Immature natural killer cell (primary cell): Measurements from ENCODE around the gene MRPS15. TPM values are rescaled to one million over a fixed set of nuclear protein-coding genes. Genes with fewer than 3 reads are reported as not detected.
A peak's percentile ranks its signal among the peaks of the same experiment; 100 is the strongest.

Experiments
- DNase-seq, 3 donors: peaks; one replicate each; pipeline ENCODE4 v3.0.0; 2022; ENCODE audit warnings: mixed read lengths in 1 of 3
- H3K27ac Mint-ChIP-seq, 6 donors: one replicate each; pipeline ENCODE4 v1.8.0; 2020; ENCODE audit warnings: mixed read lengths in 6 of 6, mild to moderate bottlenecking in 5 of 6, inconsistent platforms in 4 of 6, moderate library complexity in 3 of 6
- H3K27me3 Mint-ChIP-seq, 3 donors: one replicate each; pipeline ENCODE4 v1.8.0; 2020 to 2021; ENCODE audit warnings: low read depth in 3 of 3, mild to moderate bottlenecking in 3 of 3, mixed read lengths in 3 of 3, moderate library complexity in 3 of 3, inconsistent platforms in 1 of 3
- H3K36me3 Mint-ChIP-seq, 3 donors: one replicate each; pipeline ENCODE4 v1.8.0; 2020; ENCODE audit warnings: mixed read lengths in 3 of 3, inconsistent platforms in 2 of 3, mild to moderate bottlenecking in 2 of 3
- H3K4me1 Mint-ChIP-seq, 2 donors: one replicate each; pipeline ENCODE4 v1.8.0; 2020; ENCODE audit warnings: inconsistent platforms in 2 of 2, mild to moderate bottlenecking in 2 of 2, mixed read lengths in 2 of 2, moderate library complexity in 1 of 2
- H3K4me3 Mint-ChIP-seq, 5 donors: one replicate each; pipeline ENCODE4 v1.8.0; 2020; ENCODE audit warnings: mild to moderate bottlenecking in 5 of 5, mixed read lengths in 5 of 5, inconsistent platforms in 3 of 5, moderate library complexity in 3 of 5
- H3K9me3 Mint-ChIP-seq, 6 donors: one replicate each; pipeline ENCODE4 v1.8.0; 2020; ENCODE audit warnings: mild to moderate bottlenecking in 6 of 6, mixed read lengths in 6 of 6, inconsistent platforms in 4 of 6, moderate library complexity in 3 of 6
- polyA plus RNA-seq, 3 donors: library from polyadenylated mRNA; unstranded; fragments of 300-500 nt; fragmentation: Illumina TruSeq; gene quantifications; one replicate each; pipeline ENCODE4 v1.2.3, GENCODE V29; 2021

MRPS15 gene
- polyA plus RNA-seq, 3 donors from 2014 or later: 59.8 to 106 (median 63.8) TPM

GRCh38 chr1:36464605-36465393 is 615 bp upstream of the MRPS15 start:
- H3K36me3 Mint-ChIP-seq: peaks cover 4 to 9% (median 6%) of the 10 kb centered on the region in 3 donors
- H3K9me3 Mint-ChIP-seq: no peaks in the 10 kb centered on the region
- peaks cover 0 to 3% (median 2%) of the 10 kb centered on the region in 3 donors for H3K27me3 Mint-ChIP-seq
- H3K4me1 Mint-ChIP-seq: peaks cover 27 to 32% of the 10 kb centered on the region in 2 donors
- no peak for DNase-seq
- H3K27ac Mint-ChIP-seq: peak overlapping the region; percentile 93 to 97 (median 95)
- H3K4me3 Mint-ChIP-seq: peak overlapping the region; percentile 91 to 99 (median 98)

- no peak for DNase-seq
- peaks cover 30 to 39% of the 10 kb centered on the region in 2 donors for H3K4me1 Mint-ChIP-seq
- peaks cover 0 to 3% (median 2%) of the 10 kb centered on the region in 3 donors for H3K27me3 Mint-ChIP-seq
- H3K27ac Mint-ChIP-seq: peak overlapping the region; percentile 93 to 97 (median 95)
- peak overlapping the region; percentile 91 to 99 (median 98) for H3K4me3 Mint-ChIP-seq
- peaks cover 9 to 18% (median 10%) of the 10 kb centered on the region in 3 donors for H3K36me3 Mint-ChIP-seq
- H3K9me3 Mint-ChIP-seq: no peaks in the 10 kb centered on the region
These were observed 751 bp downstream of the MRPS15 start for GRCh38 chr1:36463463-36463802.

- Mint-ChIP-seq H3K4me3 (no peak overlapping the region), H3K27ac (peak overlapping the region in 2 of 6 donors; percentile 4 to 40), H3K4me1 (peaks cover 22 to 33% of the 10 kb centered on the region in 2 donors), H3K36me3 (peaks cover 19 to 41% (median 21%) of the 10 kb centered on the region in 3 donors), H3K27me3 (peaks cover 0 to 3% (median 0%) of the 10 kb centered on the region in 3 donors), H3K9me3 (no peaks in the 10 kb centered on the region)
- no peak for DNase-seq
These were observed 5.3 kb downstream of the MRPS15 start for GRCh38 chr1:36458910-36459309.

GRCh38 chr1:36457691-36458090 is 6.5 kb downstream of the MRPS15 start:
- no peak overlapping the region for H3K4me3 Mint-ChIP-seq
- DNase-seq: no peak
- H3K36me3 Mint-ChIP-seq: peaks cover 19 to 41% (median 21%) of the 10 kb centered on the region in 3 donors
- H3K9me3 Mint-ChIP-seq: no peaks in the 10 kb centered on the region
- H3K4me1 Mint-ChIP-seq: peaks cover 12 to 23% of the 10 kb centered on the region in 2 donors
- peak overlapping the region in 2 of 6 donors; percentile 28 to 49 for H3K27ac Mint-ChIP-seq
- H3K27me3 Mint-ChIP-seq: peaks cover 0 to 3% (median 0%) of the 10 kb centered on the region in 3 donors

GRCh38 chr1:36456391-36456928 is 7.7 kb downstream of the MRPS15 start:
- Mint-ChIP-seq H3K9me3 (no peaks in the 10 kb centered on the region), H3K4me1 (peaks cover 15 to 27% of the 10 kb centered on the region in 2 donors), H3K4me3 (no peak overlapping the region), H3K36me3 (peaks cover 19 to 41% (median 21%) of the 10 kb centered on the region in 3 donors), H3K27me3 (peaks cover 0 to 5% (median 0%) of the 10 kb centered on the region in 3 donors), H3K27ac (peak overlapping the region in 1 of 6 donors; percentile 62)
- no peak for DNase-seq

- peaks cover 14 to 32% (median 15%) of the 10 kb centered on the region in 3 donors for H3K36me3 Mint-ChIP-seq
- H3K9me3 Mint-ChIP-seq: no peaks in the 10 kb centered on the region
- peaks cover 18 to 28% of the 10 kb centered on the region in 2 donors for H3K4me1 Mint-ChIP-seq
- H3K27me3 Mint-ChIP-seq: peaks cover under 1 to 6% (median 3%) of the 10 kb centered on the region in 3 donors
- H3K27ac Mint-ChIP-seq: no peak overlapping the region
- no peak for DNase-seq
- H3K4me3 Mint-ChIP-seq: no peak overlapping the region
These were observed 8.8 kb downstream of the MRPS15 start for GRCh38 chr1:36455386-36455785.

- Mint-ChIP-seq H3K4me1 (peaks cover 23 to 32% of the 10 kb centered on the region in 2 donors), H3K4me3 (peak overlapping the region in 1 of 5 donors; percentile 18), H3K27ac (peak overlapping the region in 3 of 6 donors; percentile 33 to 63 (median 35)), H3K9me3 (no peaks in the 10 kb centered on the region), H3K27me3 (peaks cover 8 to 11% (median 11%) of the 10 kb centered on the region in 3 donors), H3K36me3 (peaks cover 11 to 26% (median 13%) of the 10 kb centered on the region in 3 donors)
- no peak for DNase-seq
These were observed 10.4 kb downstream of the MRPS15 start for GRCh38 chr1:36453600-36454388.

- Mint-ChIP-seq H3K4me1 (peaks cover 22 to 27% of the 10 kb centered on the region in 2 donors), H3K9me3 (no peaks in the 10 kb centered on the region), H3K4me3 (peak overlapping the region in 1 of 5 donors; percentile 18), H3K27ac (no peak overlapping the region), H3K27me3 (peaks cover 8 to 11% (median 11%) of the 10 kb centered on the region in 3 donors), H3K36me3 (peaks cover 10 to 22% (median 11%) of the 10 kb centered on the region in 3 donors)
- DNase-seq: no peak
These were observed 11.1 kb downstream of the MRPS15 start for GRCh38 chr1:36453051-36453450.

- DNase-seq: no peak
- Mint-ChIP-seq H3K27me3 (peaks cover 8 to 11% (median 11%) of the 10 kb centered on the region in 3 donors), H3K4me3 (peak overlapping the region; percentile 86 to 94 (median 87)), H3K4me1 (peaks cover 19 to 20% of the 10 kb centered on the region in 2 donors), H3K9me3 (no peaks in the 10 kb centered on the region), H3K36me3 (peaks cover 6 to 12% (median 7%) of the 10 kb centered on the region in 3 donors), H3K27ac (peak overlapping the region; percentile 87 to 96 (median 92))
These were observed 13.3 kb downstream of the MRPS15 start for GRCh38 chr1:36450919-36451305.

GRCh38 chr1:36450270-36450918 is 13.8 kb downstream of the MRPS15 start, which contains the start of gene OSCP1:
Gene OSCP1, minus strand, starts transcription at chr1:36450451. Its CDS starts 82 bp downstream, at chr1:36450369.
- peak; percentile 89 to 90 (median 90) for DNase-seq
- peaks cover 8 to 11% (median 11%) of the 10 kb centered on the region in 3 donors for H3K27me3 Mint-ChIP-seq
- peak within 1 kb of the TSS; percentile 86 to 94 (median 87) for H3K4me3 Mint-ChIP-seq
- H3K4me1 Mint-ChIP-seq: peaks cover 19 to 20% of the 10 kb centered on the region in 2 donors
- peaks cover 2 to 7% (median 7%) of the 10 kb centered on the region in 3 donors for H3K36me3 Mint-ChIP-seq
- H3K27ac Mint-ChIP-seq: peak within 1 kb of the TSS; percentile 87 to 96 (median 93)
- H3K9me3 Mint-ChIP-seq: no peaks in the 10 kb centered on the region

- peaks cover 19 to 20% of the 10 kb centered on the region in 2 donors for H3K4me1 Mint-ChIP-seq
- peak overlapping the region in 3 of 6 donors; percentile 5 to 87 (median 63) for H3K27ac Mint-ChIP-seq
- H3K27me3 Mint-ChIP-seq: peaks cover 8 to 12% (median 11%) of the 10 kb centered on the region in 3 donors
- no peaks in the 10 kb centered on the region for H3K36me3 Mint-ChIP-seq
- H3K9me3 Mint-ChIP-seq: no peaks in the 10 kb centered on the region
- peak overlapping the region in 2 of 5 donors; percentile 18 to 44 for H3K4me3 Mint-ChIP-seq
- no peak for DNase-seq
These were observed 15.6 kb downstream of the MRPS15 start for GRCh38 chr1:36448530-36449056.

- no peak for DNase-seq
- H3K27ac Mint-ChIP-seq: no peak overlapping the region
- H3K36me3 Mint-ChIP-seq: no peaks in the 10 kb centered on the region
- H3K27me3 Mint-ChIP-seq: peaks cover 8 to 12% (median 8%) of the 10 kb centered on the region in 3 donors
- H3K4me1 Mint-ChIP-seq: peaks cover 18 to 20% of the 10 kb centered on the region in 2 donors
- no peaks in the 10 kb centered on the region for H3K9me3 Mint-ChIP-seq
- no peak overlapping the region for H3K4me3 Mint-ChIP-seq
These were observed 16.7 kb downstream of the MRPS15 start for GRCh38 chr1:36447450-36447849.
